GM21390 (cell line): ENCODE data around the gene DEXI.
"Not testable (repeated sequence)": the region's sequence is repeated elsewhere in the genome, so short reads cannot be mapped to it uniquely, and the experiment has no call there.

Experiments
- ATAC-seq: cut with Tn5 transposase; IDR thresholded peaks from one replicate; pipeline ENCODE4 v1.9.1; 2021; ENCODE audit not compliant: unreplicated experiment

Gene DEXI

GRCh38 chr16:10927497-10928112, 14.7 kb downstream of the DEXI start:
- ATAC-seq, result no peak

- ATAC-seq, result no peak
Observed at GRCh38 chr16:10926867-10927266, 15.4 kb downstream of the DEXI start.

GRCh38 chr16:10926094-10926493, 16.2 kb downstream of the DEXI start:
- ATAC-seq, result no peak

GRCh38 chr16:10925285-10925684, 17.0 kb downstream of the DEXI start:
- not testable (repeated sequence) for ATAC-seq

- no peak for ATAC-seq
Observed at GRCh38 chr16:10923650-10924214, 18.5 kb downstream of the DEXI start.

- no peak for ATAC-seq
Observed at GRCh38 chr16:10923146-10923649, 19.1 kb downstream of the DEXI start.

GRCh38 chr16:10922328-10923145, 19.7 kb downstream of the DEXI start:
- ATAC-seq, result no peak

GRCh38 chr16:10921536-10922327, 20.5 kb downstream of the DEXI start:
- no peak for ATAC-seq

- no peak for ATAC-seq
Observed at GRCh38 chr16:10920726-10921427, 21.4 kb downstream of the DEXI start.

GRCh38 chr16:10919003-10919351, 23.3 kb downstream of the DEXI start:
- no peak for ATAC-seq

GRCh38 chr16:10918294-10919002, 23.8 kb downstream of the DEXI start:
- ATAC-seq, result peak; percentile 74

- no peak for ATAC-seq
Observed at GRCh38 chr16:10916534-10916933, 25.7 kb downstream of the DEXI start.

GRCh38 chr16:10911267-10911666, 31.0 kb downstream of the DEXI start:
- ATAC-seq, result no peak

GRCh38 chr16:10907757-10908045, 34.6 kb downstream of the DEXI start:
- ATAC-seq, result no peak

- ATAC-seq, result no peak
Observed at GRCh38 chr16:10906914-10907756, 35.1 kb downstream of the DEXI start.

GRCh38 chr16:10906482-10906881, 35.8 kb downstream of the DEXI start:
- ATAC-seq, result no peak

GRCh38 chr16:10902999-10903398, 39.3 kb downstream of the DEXI start:
- ATAC-seq, result no peak

GRCh38 chr16:10897134-10897533, 45.1 kb downstream of the DEXI start:
- peak; percentile 62 for ATAC-seq

- ATAC-seq, result no peak
Observed at GRCh38 chr16:10896723-10897122, 45.5 kb downstream of the DEXI start.
